ENCODE results near the gene ANO9. TPM values are rescaled to one million over a fixed set of nuclear protein-coding genes. Genes with fewer than 3 reads are reported as not detected.

The ANO9 gene
- total and polyA plus RNA-seq, 2 experiments from 2014 or later = 9.0 to 10.2 TPM

DNA sequence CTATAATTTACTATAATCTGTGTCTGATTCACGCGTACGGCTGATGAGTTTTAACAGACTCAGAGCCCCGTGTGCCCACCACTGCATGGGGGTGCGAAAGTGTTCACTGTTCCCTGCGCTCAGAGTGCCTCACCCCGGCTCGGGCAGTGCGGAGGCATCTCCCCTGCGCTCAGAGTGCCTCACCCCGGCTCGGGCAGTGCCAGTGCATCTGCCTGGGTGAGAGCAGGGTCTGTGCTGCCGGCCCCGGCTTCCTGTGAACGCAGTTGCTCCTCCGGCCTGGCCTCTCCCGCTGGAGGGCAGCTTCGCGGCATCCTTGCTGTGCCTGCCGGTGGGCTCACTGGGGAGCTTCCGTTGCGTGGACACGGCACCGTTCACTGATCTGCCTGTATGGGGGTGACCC lies 22.5 kb upstream of the ANO9 start (continued):
- TF ChIP-seq ZNF462 (CRISPR knock-in tag; IDR thresholded peaks at IDR 0.05) (no peak), REST (IDR thresholded peaks at IDR 0.05; ENCODE audit: unreplicated experiment) (no peak), EZH2 (IDR thresholded peaks at IDR 0.05; ENCODE audit: low read depth, unreplicated experiment) (no peak)

GRCh38 chr11:462107-462890 lies 20.5 kb upstream of the ANO9 start:
- Mint-ChIP-seq H3K9me3 (no peaks in the 10 kb centered on the region), H3K27ac (no peak overlapping the region), H3K4me1 (peaks cover 18% of the 10 kb centered on the region), H3K27me3 (ENCODE audit: insufficient read depth, low read depth, poor library complexity) (peaks cover 5% of the 10 kb centered on the region), H3K4me3 (no peak overlapping the region), H3K36me3 (ENCODE audit: low read depth) (peaks cover 19% of the 10 kb centered on the region)
- peaks cover 30% of the 10 kb centered on the region for H3K79me2 ChIP-seq (replicated peaks; ENCODE audit: insufficient read depth)
- H3K27me3 ChIP-seq (ENCODE audit: insufficient read depth) = no peaks in the 10 kb centered on the region
- H3K36me3 ChIP-seq (ENCODE audit: insufficient read depth) = no peaks in the 10 kb centered on the region
- no peak overlapping the region for H2AFZ ChIP-seq
- no peak for DNase-seq (ENCODE audit: low spot score)
- ATAC-seq = no peak
- H3K9me2 ChIP-seq (ENCODE audit: insufficient read depth) = no peaks in the 10 kb centered on the region
- H4K20me1 ChIP-seq (replicated peaks; ENCODE audit: insufficient read depth) = peaks cover 13% of the 10 kb centered on the region
- H3K4me1 ChIP-seq (ENCODE audit: insufficient read depth) = peaks cover 7% of the 10 kb centered on the region
- H3K27ac ChIP-seq (ENCODE audit: low read depth) = no peak overlapping the region
- H3F3A ChIP-seq (replicated peaks; ENCODE audit: low read depth) = peaks cover 4% of the 10 kb centered on the region; the same call in 1 of the 2 replicates
- no peak overlapping the region for H3K4me3 ChIP-seq
- no peak overlapping the region for H3K4me2 ChIP-seq
- TF ChIP-seq, protein P1, sequence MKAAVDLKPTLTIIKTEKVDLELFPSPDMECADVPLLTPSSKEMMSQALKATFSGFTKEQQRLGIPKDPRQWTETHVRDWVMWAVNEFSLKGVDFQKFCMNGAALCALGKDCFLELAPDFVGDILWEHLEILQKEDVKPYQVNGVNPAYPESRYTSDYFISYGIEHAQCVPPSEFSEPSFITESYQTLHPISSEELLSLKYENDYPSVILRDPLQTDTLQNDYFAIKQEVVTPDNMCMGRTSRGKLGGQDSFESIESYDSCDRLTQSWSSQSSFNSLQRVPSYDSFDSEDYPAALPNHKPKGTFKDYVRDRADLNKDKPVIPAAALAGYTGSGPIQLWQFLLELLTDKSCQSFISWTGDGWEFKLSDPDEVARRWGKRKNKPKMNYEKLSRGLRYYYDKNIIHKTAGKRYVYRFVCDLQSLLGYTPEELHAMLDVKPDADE (IDR thresholded peaks at IDR 0.05) = no peak
